T1000 (cell line): Measurements from ENCODE around the gene MYBPH.

Experiments
- DNase-seq: peaks from one replicate; lab custom pipeline; 2025; ENCODE audit warnings: mixed read lengths; lab: John Stamatoyannopoulos, UW

The MYBPH gene

GRCh38 chr1:203148579-203148978, 27.0 kb downstream of the MYBPH start:
- DNase-seq = no peak

- no peak for DNase-seq
These were observed 27.5 kb downstream of the MYBPH start for GRCh38 chr1:203148127-203148526.

- no peak for DNase-seq
These were observed 28.2 kb downstream of the MYBPH start for GRCh38 chr1:203147376-203147775.

GRCh38 chr1:203146537-203146936, 29.1 kb downstream of the MYBPH start:
- DNase-seq = no peak

- DNase-seq = no peak
These were observed 29.6 kb downstream of the MYBPH start for GRCh38 chr1:203146042-203146369.

GRCh38 chr1:203145321-203146041, 30.1 kb downstream of the MYBPH start:
- no peak for DNase-seq

GRCh38 chr1:203144661-203145060, 31.0 kb downstream of the MYBPH start:
- DNase-seq = no peak

GRCh38 chr1:203143641-203144040, 32.0 kb downstream of the MYBPH start:
- no peak for DNase-seq

- no peak for DNase-seq
These were observed 32.8 kb downstream of the MYBPH start for GRCh38 chr1:203142684-203143408.

GRCh38 chr1:203142124-203142523, 33.5 kb downstream of the MYBPH start:
- DNase-seq = no peak

GRCh38 chr1:203140743-203141520, 34.7 kb downstream of the MYBPH start:
- DNase-seq = no peak

GRCh38 chr1:203139976-203140475, 35.6 kb downstream of the MYBPH start:
- no peak for DNase-seq

- DNase-seq = no peak
These were observed 37.6 kb downstream of the MYBPH start for GRCh38 chr1:203138066-203138465.

- no peak for DNase-seq
These were observed 38.3 kb downstream of the MYBPH start for GRCh38 chr1:203137324-203137723.

- no peak for DNase-seq
These were observed 39.1 kb downstream of the MYBPH start for GRCh38 chr1:203136409-203137042.

- DNase-seq = no peak
These were observed 39.9 kb downstream of the MYBPH start for GRCh38 chr1:203135636-203136305.

- no peak for DNase-seq
These were observed 41.5 kb downstream of the MYBPH start for GRCh38 chr1:203133970-203134725.

GRCh38 chr1:203131548-203132200, 44.0 kb downstream of the MYBPH start:
- no peak for DNase-seq

- DNase-seq = no peak
These were observed 45.2 kb downstream of the MYBPH start for GRCh38 chr1:203130358-203130985.
